GM12875 (cell line): ENCODE data around the gene TRMT5.

ENCODE experiments used
- H3K4me3 ChIP-seq: one replicate; pipeline ENCODE4 v1.5.1; 2011; ENCODE audit warnings: low read depth, low read length, control low read depth
- TF ChIP-seq, protein P1 (sequence below): IDR thresholded peaks from 2 replicates; pipeline ENCODE4 v1.5.1; 2011; ENCODE audit warnings: low read depth, mild to moderate bottlenecking, control low read depth, inconsistent platforms, low read length, moderate library complexity, borderline replicate concordance; ENCODE audit not compliant: insufficient read depth

Gene TRMT5

DNA sequence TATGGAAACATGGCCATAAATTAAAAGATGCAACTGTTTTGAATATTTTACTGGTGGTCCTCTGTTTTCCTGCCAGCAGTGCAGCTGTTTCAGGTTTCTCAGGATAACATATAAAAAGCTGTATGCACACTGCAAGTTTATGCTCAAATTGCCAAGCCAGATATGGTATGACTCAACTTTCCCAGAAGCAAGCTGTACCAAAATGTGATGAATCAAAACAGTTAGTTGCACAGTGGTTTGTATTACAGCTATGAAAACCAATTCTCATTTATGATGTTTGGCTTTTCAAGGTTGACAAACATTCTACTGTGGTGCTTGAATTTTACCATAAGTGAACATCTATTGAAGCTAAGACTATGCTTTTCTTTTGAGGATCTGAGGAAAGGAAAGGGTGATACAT lies 15.5 kb downstream of the TRMT5 start:
- no peak overlapping the region for H3K4me3 ChIP-seq
- TF ChIP-seq, protein P1, sequence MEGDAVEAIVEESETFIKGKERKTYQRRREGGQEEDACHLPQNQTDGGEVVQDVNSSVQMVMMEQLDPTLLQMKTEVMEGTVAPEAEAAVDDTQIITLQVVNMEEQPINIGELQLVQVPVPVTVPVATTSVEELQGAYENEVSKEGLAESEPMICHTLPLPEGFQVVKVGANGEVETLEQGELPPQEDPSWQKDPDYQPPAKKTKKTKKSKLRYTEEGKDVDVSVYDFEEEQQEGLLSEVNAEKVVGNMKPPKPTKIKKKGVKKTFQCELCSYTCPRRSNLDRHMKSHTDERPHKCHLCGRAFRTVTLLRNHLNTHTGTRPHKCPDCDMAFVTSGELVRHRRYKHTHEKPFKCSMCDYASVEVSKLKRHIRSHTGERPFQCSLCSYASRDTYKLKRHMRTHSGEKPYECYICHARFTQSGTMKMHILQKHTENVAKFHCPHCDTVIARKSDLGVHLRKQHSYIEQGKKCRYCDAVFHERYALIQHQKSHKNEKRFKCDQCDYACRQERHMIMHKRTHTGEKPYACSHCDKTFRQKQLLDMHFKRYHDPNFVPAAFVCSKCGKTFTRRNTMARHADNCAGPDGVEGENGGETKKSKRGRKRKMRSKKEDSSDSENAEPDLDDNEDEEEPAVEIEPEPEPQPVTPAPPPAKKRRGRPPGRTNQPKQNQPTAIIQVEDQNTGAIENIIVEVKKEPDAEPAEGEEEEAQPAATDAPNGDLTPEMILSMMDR = no peak

DNA sequence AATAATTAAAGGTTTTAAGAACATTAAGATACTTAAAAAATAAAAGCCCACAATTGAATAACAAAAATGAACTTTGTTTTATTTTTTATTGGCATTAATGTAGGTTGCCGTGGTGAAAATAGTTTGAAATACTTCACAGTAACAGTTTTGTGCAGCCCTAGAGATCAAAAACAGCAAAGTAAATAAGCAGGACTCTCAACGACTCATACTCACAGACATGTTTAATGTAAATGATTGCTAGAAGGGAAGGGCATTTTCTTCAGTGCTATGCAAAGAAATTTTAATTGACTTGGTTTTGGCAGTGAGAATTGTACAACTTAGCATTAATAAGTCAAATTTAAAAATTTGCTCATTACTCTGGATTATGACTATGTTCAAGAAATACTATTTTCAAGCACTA lies 16.0 kb downstream of the TRMT5 start:
- H3K4me3 ChIP-seq = no peak overlapping the region
- TF ChIP-seq, protein P1 = no peak

- no peak overlapping the region for H3K4me3 ChIP-seq
- TF ChIP-seq, protein P1 = no peak
These were observed 17.1 kb downstream of the TRMT5 start for GRCh38 chr14:60963761-60964160.

- H3K4me3 ChIP-seq = no peak overlapping the region
- TF ChIP-seq, protein P1 = no peak
These were observed 22.7 kb downstream of the TRMT5 start for GRCh38 chr14:60958146-60958545.

GRCh38 chr14:60956632-60957031 lies 24.2 kb downstream of the TRMT5 start:
- H3K4me3 ChIP-seq = no peak overlapping the region

DNA sequence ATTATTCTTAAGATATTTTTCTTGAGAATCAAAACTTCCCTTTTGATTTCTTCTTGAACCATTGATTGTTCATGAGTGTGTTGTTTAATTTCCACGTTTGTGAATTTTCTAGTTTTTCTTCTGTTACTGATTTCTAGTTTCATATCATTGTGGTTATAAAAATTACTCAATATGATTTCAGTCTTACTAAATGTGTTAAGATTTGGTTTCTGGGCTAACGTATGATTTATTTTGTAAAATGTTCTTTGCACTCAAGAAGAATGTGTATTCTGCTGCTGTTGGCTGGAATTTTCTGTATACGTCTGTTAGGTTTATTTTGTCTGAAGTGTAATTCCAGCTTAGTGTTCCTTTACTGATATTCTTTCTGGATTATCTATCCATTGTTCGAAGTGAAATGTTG lies 24.7 kb downstream of the TRMT5 start:
- TF ChIP-seq, protein P1 = no peak

More at GRCh38 chr14:60956632-60957031, 24.2 kb downstream of the TRMT5 start:
- TF ChIP-seq, protein P1 = no peak

GRCh38 chr14:60951776-60952435 lies 29.0 kb downstream of the TRMT5 start:
- TF ChIP-seq, protein P1 = no peak
- no peak overlapping the region for H3K4me3 ChIP-seq

More for the DNA sequence above, 24.7 kb downstream of the TRMT5 start:
- no peak overlapping the region for H3K4me3 ChIP-seq
